A673 (cell line): Measurements from ENCODE around the gene ADAM23.

Source experiments
- CTCF ChIP-seq: fragments of 300-800, 200-600 bp; sonication (generic); conservative IDR thresholded peaks from 2 replicates; pipeline ENCODE4 v1.5.1; 2017; ENCODE audit warnings: low read depth, mild to moderate bottlenecking, antibody characterized with exemption, low read length, moderate library complexity, mixed read lengths
- EZH2 ChIP-seq: fragments of 200-600 bp; sonication (generic); IDR thresholded peaks from 2 replicates; pipeline ENCODE4 v1.6.1; 2017; ENCODE audit warnings: borderline replicate concordance, low read depth, mild to moderate bottlenecking, mixed read lengths, antibody characterized with exemption, low read length; ENCODE audit not compliant: poor library complexity, severe bottlenecking

GRCh38 chr2:206627632-206628031 is 184.3 kb downstream of the ADAM23 start:
- TF ChIP-seq EZH2 (no peak), CTCF (no peak)
